Ascending aorta (tissue), 2 donors: ENCODE results near the gene SMTN. TPM values are rescaled to one million over a fixed set of nuclear protein-coding genes. Genes with fewer than 3 reads are reported as not detected.
A peak's percentile ranks its signal among the peaks of the same experiment; 100 is the strongest.

Experiments
- DNase-seq, 2 donors: peaks; one replicate each; pipeline ENCODE4 v3.0.0-alpha.2; 2019; ENCODE audit warnings: low spot score in 2 of 2
- H3K27ac ChIP-seq, 2 donors: fragments of 200-600 bp; sonication (generic); one replicate each; pipeline ENCODE4 v1.5.1; 2016 to 2017; ENCODE audit warnings: mild to moderate bottlenecking in 1 of 2
- H3K27me3 ChIP-seq: fragments of 200-600 bp; sonication (generic); one replicate; pipeline ENCODE4 v1.5.1; 2017
- H3K36me3 ChIP-seq, 2 donors: fragments of 200-600 bp; sonication (generic); one replicate each; pipeline ENCODE4 v1.5.1; 2016
- H3K4me1 ChIP-seq, 2 donors: fragments of 200-600 bp; sonication (generic); one replicate each; pipeline ENCODE4 v1.5.1; 2016 to 2017; ENCODE audit warnings: mild to moderate bottlenecking in 1 of 2
- H3K4me3 ChIP-seq, 2 donors: fragments of 200-600 bp; sonication (generic); one replicate each; pipeline ENCODE4 v1.5.1; 2016 to 2017; ENCODE audit warnings: mild to moderate bottlenecking in 1 of 2
- H3K9me3 ChIP-seq, 2 donors: fragments of 200-600 bp; sonication (generic); one replicate each; pipeline ENCODE4 v1.5.1; 2016
- CTCF ChIP-seq, 3 experiments: fragments of 200-600 bp in 2 of 3; fragments of 450-650 bp in 1 of 3; sonication (generic) in 2 of 3; IDR thresholded peaks; one replicate each; pipeline ENCODE4 v1.5.1; 2016 to 2019; ENCODE audit warnings: antibody characterized with exemption in 3 of 3, mild to moderate bottlenecking in 1 of 3, moderate library complexity in 1 of 3
- intact Hi-C: fragments of 100-400 bp; cut with DNase I; formaldehyde crosslinking; loops from one replicate; pipeline ENCODE4 v1.15.1; 2023
- total RNA-seq: library from RNA; depleted of rRNA; stranded (reverse); fragments of >200 nt; gene quantifications from one replicate; pipeline ENCODE4 v1.1.0, GENCODE V29; 2016

The SMTN gene
- total RNA-seq, 1 donor from 2014 or later = 671 TPM

GRCh38 chr22:31040542-31041398 is 40.3 kb upstream of the SMTN start:
- peak overlapping the region; percentile 87 to 89 for H3K27ac ChIP-seq
- no peaks in the 10 kb centered on the region for H3K36me3 ChIP-seq
- H3K9me3 ChIP-seq = no peaks in the 10 kb centered on the region
- peaks cover 21 to 53% of the 10 kb centered on the region in 2 donors for H3K4me1 ChIP-seq
- intact Hi-C loops = no loop called here
- no peaks in the 10 kb centered on the region for H3K27me3 ChIP-seq
- no peak for TF ChIP-seq CTCF (IDR thresholded peaks at IDR 0.05)
- DNase-seq = no peak
- no peak overlapping the region for H3K4me3 ChIP-seq

- intact Hi-C loops = loop anchor here (1.0 kb wide), 1 partner anchor 37 kb away; the partner anchor contains the start of gene SMTN
- peak overlapping the region; percentile 79 to 80 for H3K27ac ChIP-seq
- H3K4me1 ChIP-seq = peaks cover 12 to 28% of the 10 kb centered on the region in 2 donors
- H3K36me3 ChIP-seq = no peaks in the 10 kb centered on the region
- peak overlapping the region in 1 of 2 donors; percentile 21 for H3K4me3 ChIP-seq
- H3K27me3 ChIP-seq = no peaks in the 10 kb centered on the region
- H3K9me3 ChIP-seq = no peaks in the 10 kb centered on the region
- no peak for TF ChIP-seq CTCF (IDR thresholded peaks at IDR 0.05)
- peak; percentile 30 to 92 for DNase-seq
These were observed 36.8 kb upstream of the SMTN start for GRCh38 chr22:31044262-31044861.

GRCh38 chr22:31045900-31046538 is 35.1 kb upstream of the SMTN start:
- intact Hi-C loops = no loop called here
- TF ChIP-seq CTCF (IDR thresholded peaks at IDR 0.05) = no peak

GRCh38 chr22:31046539-31047226 is 34.4 kb upstream of the SMTN start:
- H3K27ac ChIP-seq = peak overlapping the region; percentile 66 to 80
- H3K36me3 ChIP-seq = no peaks in the 10 kb centered on the region
- H3K4me3 ChIP-seq = no peak overlapping the region
- TF ChIP-seq CTCF (IDR thresholded peaks at IDR 0.05) = no peak
- no peaks in the 10 kb centered on the region for H3K27me3 ChIP-seq
- no peak for DNase-seq
- intact Hi-C loops = no loop called here
- no peaks in the 10 kb centered on the region for H3K9me3 ChIP-seq
- H3K4me1 ChIP-seq = peaks cover 7 to 19% of the 10 kb centered on the region in 2 donors

More at GRCh38 chr22:31045900-31046538, 35.1 kb upstream of the SMTN start:
- H3K27me3 ChIP-seq = no peaks in the 10 kb centered on the region
- H3K4me3 ChIP-seq = no peak overlapping the region
- no peaks in the 10 kb centered on the region for H3K36me3 ChIP-seq
- peak overlapping the region; percentile 66 to 80 for H3K27ac ChIP-seq
- DNase-seq = no peak
- H3K9me3 ChIP-seq = no peaks in the 10 kb centered on the region
- H3K4me1 ChIP-seq = peaks cover 7 to 19% of the 10 kb centered on the region in 2 donors

- no peak for DNase-seq
- Histone ChIP-seq H3K9me3 (no peaks in the 10 kb centered on the region), H3K4me3 (no peak overlapping the region), H3K36me3 (no peaks in the 10 kb centered on the region), H3K27ac (no peak overlapping the region), H3K4me1 (peaks cover 7 to 27% of the 10 kb centered on the region in 2 donors), H3K27me3 (no peaks in the 10 kb centered on the region)
- intact Hi-C loops = no loop called here
- TF ChIP-seq CTCF (IDR thresholded peaks at IDR 0.05) = no peak
These were observed 32.5 kb upstream of the SMTN start for GRCh38 chr22:31048570-31048969.
